Measurements from ENCODE around the gene PPP1R12A.

DNA sequence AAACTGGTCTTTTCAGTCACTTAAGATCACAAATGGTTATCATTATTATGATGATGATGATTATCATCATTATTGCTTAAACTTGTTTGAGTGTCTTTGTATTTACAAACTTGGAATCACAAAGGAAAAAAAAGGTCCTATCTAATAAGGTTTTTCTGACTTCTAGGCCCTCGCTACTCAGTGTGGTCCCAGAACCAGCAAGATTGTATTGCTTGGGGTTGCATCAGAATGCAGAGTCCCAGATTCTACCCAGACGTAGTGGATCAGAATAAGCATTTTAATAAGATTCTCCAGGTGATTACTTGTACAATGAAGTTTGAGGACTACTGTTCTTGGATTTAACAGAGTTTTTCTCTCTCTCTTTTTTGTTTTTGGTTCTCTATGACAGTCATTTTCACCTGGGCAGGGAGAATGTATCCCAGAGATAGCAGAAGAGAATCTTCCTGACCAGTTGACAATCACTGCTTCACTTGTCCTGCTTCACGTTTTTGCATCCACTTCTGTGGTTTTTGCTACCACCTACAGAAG, 29.3 kb upstream of the PPP1R12A start:
- no peak for TF ChIP-seq EP300 (IDR thresholded peaks at IDR 0.05; ENCODE audit: low read depth)
- TF ChIP-seq, protein P1, sequence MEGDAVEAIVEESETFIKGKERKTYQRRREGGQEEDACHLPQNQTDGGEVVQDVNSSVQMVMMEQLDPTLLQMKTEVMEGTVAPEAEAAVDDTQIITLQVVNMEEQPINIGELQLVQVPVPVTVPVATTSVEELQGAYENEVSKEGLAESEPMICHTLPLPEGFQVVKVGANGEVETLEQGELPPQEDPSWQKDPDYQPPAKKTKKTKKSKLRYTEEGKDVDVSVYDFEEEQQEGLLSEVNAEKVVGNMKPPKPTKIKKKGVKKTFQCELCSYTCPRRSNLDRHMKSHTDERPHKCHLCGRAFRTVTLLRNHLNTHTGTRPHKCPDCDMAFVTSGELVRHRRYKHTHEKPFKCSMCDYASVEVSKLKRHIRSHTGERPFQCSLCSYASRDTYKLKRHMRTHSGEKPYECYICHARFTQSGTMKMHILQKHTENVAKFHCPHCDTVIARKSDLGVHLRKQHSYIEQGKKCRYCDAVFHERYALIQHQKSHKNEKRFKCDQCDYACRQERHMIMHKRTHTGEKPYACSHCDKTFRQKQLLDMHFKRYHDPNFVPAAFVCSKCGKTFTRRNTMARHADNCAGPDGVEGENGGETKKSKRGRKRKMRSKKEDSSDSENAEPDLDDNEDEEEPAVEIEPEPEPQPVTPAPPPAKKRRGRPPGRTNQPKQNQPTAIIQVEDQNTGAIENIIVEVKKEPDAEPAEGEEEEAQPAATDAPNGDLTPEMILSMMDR (IDR thresholded peaks at IDR 0.05) = no peak

Measured in transverse colon (tissue), 3 donors.